Hematopoietic multipotent progenitor cell treated with erythropoietin and hydrocortisone succinate and interleukin-3 and kit ligand, for 4 days (in vitro differentiated cells): ENCODE measurements around the gene ARFGAP1.
A peak's percentile ranks its signal among the peaks of the same experiment; 100 is the strongest.

Source experiments
- DNase-seq: peaks from one replicate; pipeline ENCODE4 v3.0.0-alpha.2; 2015

ARFGAP1 gene

GRCh38 chr20:63272105-63273058 is at the start of gene ARFGAP1:
Gene ARFGAP1 (plus strand): TSS chr20:63272813. CDS start chr20:63275581, 2,768 bp downstream.
- peak; percentile 95 for DNase-seq

DNA sequence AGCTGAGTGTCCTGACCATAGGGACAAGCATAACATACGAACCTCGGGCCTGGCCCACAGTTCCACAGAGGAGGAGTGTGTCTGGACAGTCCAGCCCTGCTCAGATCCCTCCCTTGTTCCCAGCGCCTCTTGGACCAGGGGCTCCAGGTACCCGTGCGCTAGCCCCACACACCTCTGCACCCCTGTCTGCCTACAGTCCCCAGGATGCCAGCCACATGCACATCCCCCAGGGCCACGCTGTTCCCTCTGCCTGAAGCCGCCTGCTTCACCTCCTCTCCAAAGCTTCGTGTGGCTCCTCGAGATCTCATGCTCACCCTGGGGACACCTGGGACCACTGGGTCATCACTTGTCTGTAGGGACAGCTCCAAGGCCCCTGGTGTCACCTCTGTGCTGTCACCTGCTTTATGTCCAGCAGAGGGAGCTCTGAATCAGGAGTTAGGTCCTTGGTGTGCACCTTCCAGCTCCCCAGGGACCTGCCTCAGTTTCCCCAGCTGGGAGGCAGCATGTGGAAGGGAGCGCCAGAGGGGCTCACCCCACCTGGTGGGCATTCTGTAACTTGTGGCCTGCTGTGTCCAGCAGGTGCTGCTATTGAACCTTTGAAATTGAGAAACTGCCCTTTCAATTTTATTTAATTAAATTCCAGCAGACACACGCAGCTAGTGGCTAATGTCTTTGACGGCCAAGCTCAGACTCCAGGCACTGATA is 49.3 kb upstream of the ARFGAP1 start:
- peak; percentile 65 for DNase-seq

DNA sequence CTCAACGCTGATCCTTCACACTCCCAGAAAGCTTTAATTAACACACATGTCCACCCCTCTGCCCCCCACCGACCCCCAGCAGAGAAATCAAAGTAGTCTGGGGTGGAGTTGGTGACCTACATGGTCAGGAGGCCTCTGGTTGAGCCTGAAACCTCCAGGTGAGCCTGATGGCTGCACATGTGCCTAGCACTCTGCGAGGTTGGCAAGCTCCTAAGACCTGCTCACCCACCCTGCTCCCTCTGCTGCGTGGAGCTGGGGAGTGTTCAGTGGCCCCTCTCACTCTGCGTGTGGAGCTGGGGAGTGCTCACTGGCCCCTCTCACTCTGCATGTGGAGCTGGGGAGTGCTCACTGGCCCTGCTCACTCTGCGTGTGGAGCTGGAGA is 48.8 kb upstream of the ARFGAP1 start:
- no peak for DNase-seq

- peak; percentile 40 for DNase-seq
These were observed 48.1 kb upstream of the ARFGAP1 start for GRCh38 chr20:63224412-63225081.

GRCh38 chr20:63225082-63225454 is 47.5 kb upstream of the ARFGAP1 start:
- DNase-seq, result no peak

DNA sequence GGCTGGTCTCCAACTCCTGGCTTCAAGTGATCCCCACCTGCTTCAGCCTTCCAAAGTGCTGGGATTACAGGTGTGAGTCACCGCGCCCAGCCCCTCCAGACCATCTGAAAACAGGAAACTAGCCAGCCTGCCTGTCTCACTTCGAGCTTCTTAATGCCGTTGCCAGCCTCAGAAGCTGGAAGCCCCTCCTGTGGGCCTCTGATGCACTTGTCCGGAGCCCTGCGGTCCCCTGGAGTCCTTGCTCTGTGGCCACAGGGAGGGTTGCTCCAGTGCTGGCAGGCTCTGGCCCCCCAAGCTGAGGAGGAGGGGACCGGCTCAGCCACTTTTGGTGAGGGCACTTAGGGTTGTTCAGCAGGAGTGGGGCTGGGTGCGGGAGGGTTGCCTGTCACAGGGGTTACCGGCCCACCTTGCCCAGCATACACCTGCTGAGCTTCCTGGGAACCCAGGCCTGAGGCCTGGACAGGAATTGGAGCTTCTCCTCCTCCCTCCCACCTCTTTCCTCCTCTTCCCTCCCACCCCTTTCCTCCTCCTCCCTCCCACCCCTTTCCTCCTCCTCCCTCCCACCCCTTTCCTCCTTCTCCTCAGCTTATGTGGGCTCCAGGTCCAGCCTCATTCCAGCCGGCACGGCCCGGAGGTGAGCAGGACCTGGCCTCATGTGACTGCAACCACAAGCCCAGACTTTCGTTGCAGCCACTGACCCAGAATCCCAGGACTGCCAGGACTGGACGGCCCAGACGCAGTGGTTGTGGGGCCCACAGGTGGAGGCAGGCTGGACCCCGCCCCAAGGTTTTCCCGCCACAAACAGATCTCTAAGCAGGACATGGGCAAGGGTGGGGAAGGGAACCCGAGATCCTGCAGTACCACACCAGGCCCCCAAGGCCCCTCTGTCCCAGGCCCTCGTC is 46.3 kb upstream of the ARFGAP1 start:
- DNase-seq, result no peak

DNA sequence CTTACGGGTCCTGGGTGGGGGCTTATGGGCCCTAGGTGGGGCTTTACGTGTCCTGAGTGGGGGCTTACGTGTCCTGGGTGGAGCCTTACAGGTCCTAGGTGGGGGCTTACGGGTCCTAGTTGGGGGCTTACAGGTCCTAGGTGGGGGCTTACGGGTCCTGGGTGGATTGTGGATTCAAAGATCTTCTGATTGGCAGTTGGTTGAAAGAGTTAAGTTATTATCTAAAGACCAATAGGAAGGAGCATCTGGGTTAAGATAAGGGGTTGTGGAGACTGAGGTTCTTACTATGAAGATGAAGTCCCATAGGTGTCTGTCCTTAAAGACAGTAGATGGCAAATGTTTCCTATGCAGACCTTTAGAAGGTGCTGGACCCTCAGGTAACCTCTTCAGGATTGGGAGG is 45.4 kb upstream of the ARFGAP1 start:
- DNase-seq, result no peak

DNA sequence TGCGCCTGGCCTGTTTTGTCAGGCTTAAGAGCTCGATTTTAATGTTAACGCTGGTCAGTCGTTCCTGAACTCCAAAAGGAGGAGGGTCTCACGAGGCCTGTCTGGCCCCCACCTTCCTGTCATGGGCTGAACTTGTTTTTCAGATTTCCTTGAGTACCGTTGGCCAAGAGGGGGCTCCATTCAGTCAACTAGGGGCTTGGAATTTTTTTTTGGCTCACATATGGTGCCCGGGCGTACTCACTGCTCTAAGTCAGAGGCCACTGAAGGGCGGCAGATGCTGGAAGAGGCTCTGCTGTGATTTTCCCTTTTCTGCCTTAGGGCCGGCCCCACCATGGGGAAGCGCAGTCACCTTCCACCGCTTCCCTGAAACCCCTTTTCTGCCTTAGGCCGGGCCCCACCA is 43.8 kb upstream of the ARFGAP1 start:
- DNase-seq, result no peak

DNA sequence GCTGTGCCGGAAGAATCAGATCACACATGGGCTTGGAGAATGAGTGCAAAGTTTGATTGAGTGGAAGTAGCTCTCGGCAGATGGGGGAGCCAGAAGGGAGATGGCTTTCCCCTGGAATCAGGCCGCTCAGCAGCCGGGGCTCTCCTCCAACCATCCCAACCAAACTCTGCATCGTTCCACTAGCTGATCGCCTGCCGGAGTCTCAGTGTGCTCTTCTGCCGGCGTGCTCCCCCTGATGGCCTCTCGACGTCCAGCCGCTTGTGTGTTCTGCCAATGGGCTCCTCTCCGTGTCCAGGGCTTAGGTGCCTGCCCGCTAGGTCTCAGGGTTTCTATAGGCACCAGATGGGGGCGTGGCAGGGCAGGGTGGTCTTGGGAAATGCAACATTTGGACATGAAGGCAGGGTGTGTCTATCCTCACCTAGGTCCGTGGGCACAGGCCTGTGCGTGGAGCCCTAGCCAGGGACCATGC is 41.8 kb upstream of the ARFGAP1 start:
- peak; percentile 69 for DNase-seq

- DNase-seq, result no peak
These were observed 40.2 kb upstream of the ARFGAP1 start for GRCh38 chr20:63232235-63233060.

DNA sequence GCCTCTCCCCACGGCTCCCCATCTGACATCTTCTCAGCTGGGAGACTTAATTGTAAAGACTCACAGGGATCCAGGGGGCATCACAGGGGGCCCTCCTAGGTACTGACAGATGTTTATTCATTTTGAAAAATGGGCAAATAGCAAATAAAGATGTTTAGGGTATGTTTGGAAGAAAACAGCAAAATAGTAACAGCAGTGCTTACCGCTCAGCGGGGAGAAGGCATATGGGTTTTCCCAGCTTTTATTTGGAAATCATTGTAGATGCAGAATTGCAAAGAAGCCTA is 39.6 kb upstream of the ARFGAP1 start:
- DNase-seq, result no peak

DNA sequence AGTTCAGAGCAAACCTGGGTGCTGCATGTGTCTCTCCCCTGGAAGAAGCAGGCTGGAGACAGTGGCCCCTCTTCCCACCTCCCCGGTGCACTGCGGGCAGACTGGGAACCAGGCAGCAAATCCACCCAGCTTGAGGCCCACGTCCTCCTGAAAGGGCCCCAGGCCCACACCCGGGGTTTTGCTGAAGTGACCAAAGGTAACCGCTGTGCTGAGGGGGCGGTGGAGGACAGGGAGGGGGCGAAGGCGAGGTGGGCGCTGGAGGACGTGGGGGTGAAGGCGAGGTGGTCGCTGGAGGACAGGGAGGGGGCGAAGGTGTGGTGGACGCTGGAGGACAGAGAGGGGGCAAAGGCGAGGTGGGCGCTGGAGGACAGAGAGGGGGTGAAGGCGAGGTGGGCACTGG is 38.7 kb upstream of the ARFGAP1 start:
- no peak for DNase-seq

- DNase-seq, result peak; percentile 43
These were observed 37.8 kb upstream of the ARFGAP1 start for GRCh38 chr20:63234693-63235398.

DNA sequence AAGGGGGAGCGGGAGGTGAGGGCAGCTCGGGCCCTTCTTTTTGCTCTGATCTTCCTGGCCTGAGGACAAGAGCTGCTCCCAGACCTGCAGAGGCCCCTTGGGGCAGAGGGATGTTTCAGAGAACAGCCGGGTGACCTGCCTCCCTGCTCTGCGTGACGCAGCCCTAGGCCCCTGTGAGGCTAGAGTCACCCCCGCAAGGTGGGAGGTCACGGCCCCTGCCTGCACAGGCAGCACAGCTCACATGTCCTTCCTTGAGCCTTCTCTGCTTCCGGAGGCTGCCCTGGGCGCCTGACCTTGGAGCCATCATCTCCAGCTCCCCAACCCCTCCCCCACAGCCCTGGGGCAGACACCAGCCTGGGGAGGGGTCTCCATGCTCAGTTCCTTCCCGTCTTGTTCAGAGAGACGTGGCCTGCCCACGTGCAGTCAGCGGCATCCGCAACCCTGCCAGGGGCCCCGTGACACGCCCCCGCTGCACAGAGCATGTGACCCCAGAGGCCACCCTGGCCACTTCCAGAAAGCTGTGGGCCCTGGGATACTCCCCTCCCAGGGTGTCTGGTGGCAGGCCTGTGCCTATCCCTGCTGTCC is 37.1 kb upstream of the ARFGAP1 start, which contains the start of gene BIRC7:
TSS of gene BIRC7 (plus strand) at position 507 of the 585 bp plus-strand sequence. CDS start 192 bp downstream, outside the sequence.
- DNase-seq, result no peak

- no peak for DNase-seq
These were observed 36.3 kb upstream of the ARFGAP1 start for GRCh38 chr20:63236116-63236837.

- DNase-seq, result no peak
These were observed 34.6 kb upstream of the ARFGAP1 start for GRCh38 chr20:63238031-63238430.

- DNase-seq, result peak; percentile 37
These were observed 34.0 kb upstream of the ARFGAP1 start for GRCh38 chr20:63238514-63239125.

GRCh38 chr20:63239431-63239830 is 33.2 kb upstream of the ARFGAP1 start:
- no peak for DNase-seq

- no peak for DNase-seq
These were observed 32.6 kb upstream of the ARFGAP1 start for GRCh38 chr20:63240004-63240403.
